Mononuclear cell (primary cell): ENCODE results near the gene EVX2. TPM values are rescaled to one million over a fixed set of nuclear protein-coding genes. Genes with fewer than 3 reads are reported as not detected.

Experiments used
- H3K27me3 ChIP-seq: 2 replicates; pipeline ENCODE4 v1.6.0; 2011; ENCODE audit warnings: low read length, control low read depth; ENCODE audit not compliant: insufficient read depth
- H3K4me1 ChIP-seq: 2 replicates; pipeline ENCODE4 v1.5.1; 2011; ENCODE audit warnings: mild to moderate bottlenecking, low read length, control low read depth; ENCODE audit not compliant: insufficient read depth
- H3K4me3 ChIP-seq: 2 replicates; pipeline ENCODE4 v1.5.1; 2011; ENCODE audit warnings: mild to moderate bottlenecking, low read length, moderate library complexity
- H3K9me3 ChIP-seq: 2 replicates; pipeline ENCODE4 v1.5.1; 2011; ENCODE audit warnings: low read depth, mild to moderate bottlenecking, control low read depth, low read length
- total RNA-seq: library from RNA; depleted of rRNA; stranded (reverse); fragments of >200 nt; gene quantifications from one replicate; pipeline ENCODE4 v1.2.3, GENCODE V29; 2012

EVX2 gene
- total RNA-seq, 1 donor, result not detected

DNA sequence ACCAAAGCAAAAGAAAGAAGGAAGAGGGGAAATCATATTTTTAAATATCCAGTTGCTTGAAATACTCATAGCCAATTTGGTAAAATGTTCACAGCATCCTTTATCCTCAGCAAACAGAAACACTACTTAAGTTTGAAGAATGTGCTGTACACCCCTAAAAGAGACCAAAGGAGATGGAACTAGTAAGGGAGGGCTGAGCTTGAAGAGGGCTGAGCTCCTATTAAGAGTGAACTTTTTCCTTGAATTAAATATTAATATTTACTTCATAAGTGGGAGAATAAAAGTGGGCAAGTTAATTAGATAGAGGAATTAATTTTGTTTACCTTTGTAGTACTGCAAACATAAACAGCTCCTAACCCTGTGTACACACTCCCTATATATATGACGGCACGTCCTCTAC lies 7.0 kb downstream of the EVX2 start:
- peaks cover 8% of the 10 kb centered on the region for H3K4me1 ChIP-seq
- H3K27me3 ChIP-seq, result peaks cover 96% of the 10 kb centered on the region
- H3K4me3 ChIP-seq, result no peak overlapping the region
- no peaks in the 10 kb centered on the region for H3K9me3 ChIP-seq

DNA sequence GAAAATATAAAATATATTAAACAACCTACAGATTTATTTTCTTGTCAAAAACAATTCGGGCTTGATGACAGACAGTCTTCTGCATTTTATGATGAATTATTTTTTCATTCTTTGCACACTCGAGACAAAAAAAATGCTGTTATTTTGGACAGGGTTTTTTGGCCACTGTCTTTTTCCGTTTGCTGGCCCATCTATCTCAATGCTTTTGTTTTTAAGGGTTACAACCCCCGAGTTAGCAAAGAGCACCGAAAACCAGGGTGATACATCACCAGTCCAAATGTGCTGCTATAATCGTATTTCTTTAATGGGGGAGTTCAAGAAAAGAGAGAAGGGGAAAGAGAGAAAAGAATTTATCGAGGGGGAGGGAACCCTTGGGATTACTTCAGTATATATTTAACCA lies 7.7 kb downstream of the EVX2 start:
- Histone ChIP-seq H3K9me3 (no peaks in the 10 kb centered on the region), H3K4me1 (peaks cover 8% of the 10 kb centered on the region), H3K4me3 (no peak overlapping the region), H3K27me3 (peaks cover 96% of the 10 kb centered on the region)

DNA sequence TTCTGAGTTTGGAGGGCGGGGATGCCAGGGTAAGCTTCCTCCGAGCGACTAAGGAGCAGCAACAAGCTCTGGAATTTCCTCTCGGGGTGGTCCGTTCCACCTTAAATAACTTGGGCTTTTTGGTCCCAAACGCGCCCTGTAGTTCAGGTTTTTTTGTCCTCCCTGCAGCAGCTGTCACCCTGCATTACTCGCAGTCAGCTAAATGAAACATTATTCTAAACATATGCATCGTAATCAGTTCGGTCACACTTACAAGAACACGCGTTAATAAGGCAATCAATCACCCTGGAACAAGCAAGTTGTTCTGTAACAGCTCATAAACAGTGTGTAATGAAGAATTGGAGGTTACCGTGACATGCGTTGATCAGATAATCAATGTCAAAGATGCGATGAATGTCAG lies 8.3 kb downstream of the EVX2 start:
- H3K4me1 ChIP-seq, result peaks cover 7% of the 10 kb centered on the region
- no peak overlapping the region for H3K4me3 ChIP-seq
- H3K9me3 ChIP-seq, result no peaks in the 10 kb centered on the region
- peaks cover 95% of the 10 kb centered on the region for H3K27me3 ChIP-seq

DNA sequence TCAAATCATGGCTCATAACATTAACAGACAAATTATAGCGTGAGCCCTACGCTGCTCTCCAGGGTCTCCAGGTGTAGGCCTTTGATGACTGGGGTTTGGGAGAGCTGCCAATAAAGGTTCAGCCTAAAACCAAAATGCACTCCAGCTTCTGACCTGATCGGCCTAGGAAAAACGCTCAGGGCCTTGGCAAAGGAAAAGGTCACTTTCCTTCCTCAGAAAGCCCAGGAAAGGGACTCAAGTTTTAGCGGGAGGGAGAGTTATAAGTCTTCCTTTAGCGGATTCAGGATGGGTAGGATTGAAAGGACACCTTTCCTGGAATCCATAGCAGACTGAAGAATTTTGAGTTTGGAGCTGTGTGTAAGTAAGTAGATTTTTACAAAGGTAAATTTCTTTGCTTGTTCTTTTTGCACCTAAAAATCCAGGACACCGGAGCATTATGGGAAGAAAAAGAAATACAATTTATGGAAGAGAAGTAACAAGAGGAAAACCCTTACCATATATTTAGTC lies 8.8 kb downstream of the EVX2 start:
- no peaks in the 10 kb centered on the region for H3K9me3 ChIP-seq

DNA sequence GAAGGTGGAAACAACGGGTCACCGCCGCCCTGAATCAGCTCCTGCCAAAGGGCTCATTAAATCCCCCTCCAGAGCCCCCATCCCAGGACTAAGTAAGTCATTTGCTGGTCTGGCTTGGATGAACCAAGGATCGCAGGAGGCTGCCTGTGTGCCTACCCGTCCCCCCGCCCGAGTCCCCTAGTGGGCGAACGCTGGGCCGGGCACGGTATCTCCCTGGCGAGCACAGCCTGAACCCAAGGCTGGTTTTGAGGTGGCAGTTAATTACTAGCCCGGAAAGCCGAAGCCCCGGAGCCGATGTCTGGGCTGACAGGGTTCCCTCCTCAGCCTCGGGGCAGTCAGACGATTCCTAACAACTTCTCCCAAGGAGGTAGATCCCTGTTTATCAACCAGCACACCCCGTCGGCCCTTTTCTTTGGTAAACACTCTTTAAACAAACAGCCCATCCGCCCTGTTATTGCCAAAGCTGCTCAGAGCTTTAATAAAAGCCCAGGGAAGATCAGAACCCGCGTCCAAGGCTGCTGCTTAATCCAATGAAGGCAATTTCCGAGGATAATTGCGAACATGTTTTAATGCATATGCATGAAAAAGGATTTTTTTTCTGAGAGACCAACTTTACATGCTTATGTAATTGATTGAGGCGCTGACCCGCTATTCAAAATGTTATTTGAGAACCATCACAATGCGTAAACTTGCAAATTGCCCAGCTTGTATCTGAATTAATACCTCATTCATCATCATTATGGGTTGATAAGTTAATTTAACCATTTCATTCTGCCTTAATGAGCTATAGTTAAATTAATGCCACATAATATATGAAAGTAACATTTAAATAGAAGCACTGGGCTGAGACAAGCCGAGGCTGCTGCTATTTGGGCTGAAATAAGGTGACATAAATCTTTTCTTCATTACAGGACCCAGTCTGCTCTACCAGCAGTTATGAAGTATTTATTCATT lies 10.5 kb downstream of the EVX2 start:
- Histone ChIP-seq H3K4me1 (no peaks in the 10 kb centered on the region), H3K27me3 (peaks cover 99% of the 10 kb centered on the region), H3K9me3 (no peaks in the 10 kb centered on the region), H3K4me3 (no peak overlapping the region)

More for the DNA sequence above, 8.8 kb downstream of the EVX2 start:
- H3K4me3 ChIP-seq, result no peak overlapping the region
- peaks cover 5% of the 10 kb centered on the region for H3K4me1 ChIP-seq
- peaks cover 98% of the 10 kb centered on the region for H3K27me3 ChIP-seq

DNA sequence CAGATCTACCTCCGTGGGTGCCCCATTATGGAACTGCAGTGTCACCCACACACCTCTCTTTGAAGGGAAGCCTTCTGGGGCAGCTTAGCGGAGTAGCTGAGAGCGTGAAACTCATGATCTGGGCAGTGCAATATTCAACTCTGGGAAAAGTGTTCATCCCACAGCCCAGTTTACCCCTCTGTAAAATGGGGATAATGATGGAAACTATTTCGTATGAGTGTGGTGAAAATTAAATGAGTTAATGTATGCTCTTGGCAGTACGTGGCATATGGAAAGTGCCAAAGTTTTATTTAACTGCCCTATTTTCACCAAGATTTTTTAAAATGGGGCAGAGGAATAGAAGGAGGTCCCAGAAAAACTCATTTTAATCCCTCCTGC lies 11.5 kb downstream of the EVX2 start:
- peaks cover 99% of the 10 kb centered on the region for H3K27me3 ChIP-seq
- H3K4me1 ChIP-seq, result no peaks in the 10 kb centered on the region
- H3K9me3 ChIP-seq, result no peaks in the 10 kb centered on the region
- H3K4me3 ChIP-seq, result no peak overlapping the region

DNA sequence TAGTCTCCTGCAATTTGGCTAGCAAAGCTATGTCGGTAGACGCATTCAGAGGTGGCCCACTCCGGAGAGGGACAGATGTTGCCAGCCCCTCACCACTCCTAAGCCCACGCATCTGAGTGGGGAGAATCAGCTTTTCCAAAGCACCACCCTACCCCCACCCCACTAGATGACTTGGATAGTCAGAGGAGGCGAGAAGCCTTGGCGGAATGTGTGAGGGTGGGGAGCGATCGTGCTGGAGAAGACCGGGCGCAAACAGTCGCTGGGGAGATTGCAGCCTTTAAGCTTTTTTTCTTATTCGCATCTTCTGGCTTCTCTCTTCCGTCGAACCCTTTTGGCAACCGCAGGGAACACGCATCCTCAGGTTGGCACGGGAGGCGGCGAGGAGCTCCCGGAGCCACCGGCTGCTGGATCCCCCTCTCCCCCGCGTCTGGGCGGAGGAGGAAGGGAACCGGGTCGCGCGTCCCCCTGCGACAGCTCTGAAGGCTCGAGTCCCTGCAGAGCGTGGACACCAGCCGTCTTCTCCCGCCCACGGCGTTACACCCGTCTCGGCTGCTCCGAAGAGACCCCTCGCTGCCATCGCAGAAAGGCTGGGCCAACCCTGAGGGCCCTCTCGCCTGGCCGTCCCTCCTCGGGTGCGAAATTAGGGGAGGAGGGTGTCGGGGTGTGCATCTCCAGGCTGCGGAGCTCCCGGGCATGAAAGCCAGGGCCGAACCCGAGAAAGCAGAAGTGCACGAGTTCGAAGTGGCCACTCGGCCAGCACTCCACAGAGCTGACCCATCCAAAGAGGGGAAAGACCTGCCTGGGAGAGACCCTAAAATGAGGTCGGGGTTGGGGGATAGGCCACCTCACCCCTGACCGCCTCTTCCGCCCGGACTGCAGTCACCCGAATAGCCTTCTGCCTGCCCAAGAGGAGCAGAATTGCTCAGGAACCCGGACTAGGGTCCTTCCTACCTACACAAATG lies 12.2 kb downstream of the EVX2 start:
- Histone ChIP-seq H3K4me1 (no peaks in the 10 kb centered on the region), H3K27me3 (peaks cover 99% of the 10 kb centered on the region), H3K9me3 (no peaks in the 10 kb centered on the region), H3K4me3 (no peak overlapping the region)

DNA sequence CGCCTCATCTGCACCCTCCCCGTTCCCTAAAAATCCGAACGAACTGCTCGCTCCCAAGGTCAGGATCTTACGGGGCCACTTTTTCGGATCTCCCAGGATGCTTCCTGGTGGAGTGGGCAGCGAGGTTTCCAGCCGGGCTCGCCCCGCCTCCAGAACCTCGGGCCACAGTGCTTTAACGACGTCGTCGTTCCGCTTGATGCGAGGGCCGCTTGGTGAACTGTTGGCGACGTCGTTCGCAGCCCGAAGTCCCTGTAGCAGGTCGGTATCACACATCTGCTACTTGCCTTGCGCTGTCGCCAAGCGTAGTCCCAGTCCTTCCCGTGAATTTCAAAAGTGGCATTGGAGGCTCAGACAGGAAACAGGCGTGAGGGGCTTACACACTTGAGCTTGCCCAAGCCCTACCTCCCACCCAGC lies 15.3 kb downstream of the EVX2 start:
- no peaks in the 10 kb centered on the region for H3K9me3 ChIP-seq
- H3K4me1 ChIP-seq, result no peaks in the 10 kb centered on the region
- H3K27me3 ChIP-seq, result peaks cover 98% of the 10 kb centered on the region
- no peak overlapping the region for H3K4me3 ChIP-seq

DNA sequence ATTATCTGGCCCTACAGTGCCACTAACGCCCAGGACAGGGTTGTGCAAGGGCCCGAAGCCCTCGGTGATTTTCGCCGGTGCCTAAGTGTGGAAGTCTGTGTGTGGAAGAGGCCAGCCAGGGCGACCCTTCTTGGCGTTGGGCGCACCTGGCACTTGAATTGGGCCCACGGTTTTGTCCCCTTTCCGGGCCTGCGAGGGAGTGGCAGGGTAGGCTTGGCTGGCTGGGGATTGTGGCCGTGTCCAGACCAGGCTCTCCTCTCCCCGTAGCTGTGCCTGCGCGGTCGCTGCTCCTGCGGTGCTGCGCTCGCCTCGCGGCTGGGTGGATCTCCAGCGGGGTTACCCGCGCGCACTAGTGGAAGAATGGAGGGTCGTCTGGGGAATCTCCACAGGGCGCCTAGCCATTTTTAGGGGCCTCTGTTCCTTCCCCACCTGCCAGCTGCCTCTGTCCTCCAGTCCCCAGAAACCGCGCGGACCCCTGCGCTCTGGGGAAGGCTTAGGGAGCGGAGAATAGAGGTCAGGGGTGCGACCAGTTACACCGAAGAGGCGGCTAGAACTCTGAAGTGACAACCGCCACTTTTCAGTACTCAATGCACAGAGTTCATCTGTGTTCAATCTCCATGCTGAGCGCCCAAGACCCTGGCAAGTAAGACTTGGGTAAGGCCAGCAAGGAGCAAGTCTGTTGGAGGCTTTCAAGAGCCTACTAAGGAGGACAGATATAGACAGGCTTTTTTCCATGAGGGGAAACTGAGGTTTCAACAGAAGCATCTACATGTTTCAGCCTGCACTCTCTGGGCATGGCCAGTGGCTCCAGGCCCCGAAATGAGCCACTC lies 16.0 kb downstream of the EVX2 start:
- H3K4me1 ChIP-seq, result no peaks in the 10 kb centered on the region
- H3K4me3 ChIP-seq, result no peak overlapping the region
- no peaks in the 10 kb centered on the region for H3K9me3 ChIP-seq
- peaks cover 98% of the 10 kb centered on the region for H3K27me3 ChIP-seq

DNA sequence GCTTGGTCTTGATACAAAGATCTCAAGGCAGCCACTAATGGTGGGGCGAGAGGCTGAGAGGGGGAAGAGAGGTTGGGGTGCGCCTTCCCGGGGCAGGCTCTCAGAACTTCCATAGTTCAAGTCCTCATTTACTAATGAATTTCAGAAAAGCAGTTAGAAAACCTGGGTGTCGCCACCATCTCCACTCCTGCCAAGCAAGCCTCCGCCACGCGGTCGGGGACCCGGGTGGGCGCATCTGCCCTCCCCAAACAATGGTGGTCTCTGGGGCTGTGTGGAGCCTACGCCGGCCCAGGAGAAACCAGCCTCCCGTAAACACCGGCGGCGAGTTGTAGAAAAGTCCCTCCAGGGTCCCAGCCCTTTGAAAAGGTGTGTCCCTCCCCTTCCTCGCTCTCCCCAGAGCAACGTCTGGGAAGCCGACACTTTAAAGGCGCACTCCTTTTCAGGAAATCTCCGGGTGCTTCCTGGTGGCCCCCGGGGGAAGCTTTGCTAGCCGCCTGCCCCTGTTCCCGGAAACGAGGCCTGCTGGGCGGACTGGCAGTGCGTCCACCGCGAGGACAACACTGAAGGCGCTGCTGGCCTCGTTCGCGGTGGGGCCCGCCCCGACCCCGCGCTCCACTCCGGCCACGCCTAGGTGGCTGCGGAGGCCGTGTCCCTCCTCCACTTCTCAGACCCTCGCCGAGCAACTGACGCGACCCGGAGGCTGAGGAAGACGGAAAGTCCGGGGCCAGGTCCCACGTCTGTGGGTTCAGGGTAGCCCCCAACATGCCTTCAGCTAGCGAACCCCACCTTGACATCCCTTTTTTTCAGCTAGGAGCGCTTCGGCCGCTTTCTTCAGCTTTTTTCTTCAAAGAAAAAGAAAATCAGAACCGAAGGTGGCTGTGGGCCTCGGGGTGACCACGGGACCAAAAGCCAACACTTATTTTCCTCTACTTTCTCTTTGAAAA lies 16.8 kb downstream of the EVX2 start:
- peaks cover 91% of the 10 kb centered on the region for H3K27me3 ChIP-seq
- no peaks in the 10 kb centered on the region for H3K9me3 ChIP-seq
- no peak overlapping the region for H3K4me3 ChIP-seq
- H3K4me1 ChIP-seq, result no peaks in the 10 kb centered on the region

DNA sequence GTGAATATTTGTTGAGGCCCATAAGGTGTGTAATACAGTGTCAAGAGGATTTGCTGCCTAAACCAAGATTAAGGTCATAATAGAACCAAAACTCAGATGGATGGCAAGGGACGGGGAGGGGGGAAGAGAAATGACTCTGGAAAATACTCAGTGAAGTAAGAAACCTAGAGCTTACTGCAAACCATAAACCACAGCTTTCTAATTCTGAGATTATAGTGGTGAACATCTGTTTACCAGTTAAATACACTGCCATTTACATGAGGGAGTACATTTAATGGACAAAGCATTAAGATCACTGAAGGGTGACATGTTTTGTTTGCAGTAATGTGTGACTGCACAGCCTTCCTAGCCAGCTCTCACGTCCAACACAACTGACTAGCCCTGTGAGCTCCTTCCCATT lies 19.8 kb downstream of the EVX2 start:
- Histone ChIP-seq H3K4me1 (no peaks in the 10 kb centered on the region), H3K27me3 (peaks cover 77% of the 10 kb centered on the region), H3K9me3 (no peaks in the 10 kb centered on the region), H3K4me3 (no peak overlapping the region)

DNA sequence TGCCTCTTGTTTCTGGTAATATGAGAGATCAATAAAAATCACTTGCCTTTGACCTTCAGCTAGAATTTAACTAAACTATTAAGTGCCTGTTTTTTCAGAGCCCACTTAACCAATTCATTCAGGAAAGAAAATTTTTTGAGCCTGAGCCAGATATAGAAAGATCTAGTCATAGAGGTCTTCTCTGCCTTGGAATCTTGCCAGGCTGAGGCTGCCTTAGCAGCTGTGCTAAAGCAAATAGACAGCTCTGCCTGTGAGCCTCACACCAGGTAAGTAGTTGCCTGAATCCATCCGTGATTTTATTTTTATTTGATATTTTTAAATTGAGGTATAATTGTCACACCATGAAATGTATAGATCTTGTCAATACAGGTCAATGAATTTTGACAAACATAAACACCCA lies 27.4 kb downstream of the EVX2 start:
- Histone ChIP-seq H3K9me3 (no peaks in the 10 kb centered on the region), H3K4me3 (no peak overlapping the region), H3K27me3 (peaks cover 29% of the 10 kb centered on the region), H3K4me1 (no peaks in the 10 kb centered on the region)

DNA sequence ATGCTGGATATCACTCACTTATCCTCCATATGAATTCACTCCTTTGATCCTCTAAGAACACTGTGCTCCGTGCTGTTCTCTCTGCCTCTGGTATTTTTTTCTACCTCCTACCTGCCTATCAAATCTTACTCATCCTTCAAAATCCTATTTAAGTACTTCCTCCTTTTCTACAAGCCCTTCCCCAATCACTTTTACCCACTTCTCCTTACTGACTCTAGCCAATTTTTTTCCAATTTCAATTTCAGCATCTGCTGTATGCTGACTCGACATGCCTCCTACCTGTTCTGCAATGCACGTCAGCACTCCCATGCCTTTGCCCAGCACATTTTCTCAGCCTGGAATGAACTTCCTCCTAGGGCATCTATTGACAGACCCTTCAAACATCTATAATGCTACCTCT lies 44.4 kb downstream of the EVX2 start:
- Histone ChIP-seq H3K4me3 (no peak overlapping the region), H3K4me1 (no peaks in the 10 kb centered on the region), H3K9me3 (no peaks in the 10 kb centered on the region), H3K27me3 (peaks cover 11% of the 10 kb centered on the region)
